ENCODE results near the gene FREY1.

GRCh38 chr11:45909594-45910475, 2.8 kb upstream of the FREY1 start:
- TF ChIP-seq, protein P1, sequence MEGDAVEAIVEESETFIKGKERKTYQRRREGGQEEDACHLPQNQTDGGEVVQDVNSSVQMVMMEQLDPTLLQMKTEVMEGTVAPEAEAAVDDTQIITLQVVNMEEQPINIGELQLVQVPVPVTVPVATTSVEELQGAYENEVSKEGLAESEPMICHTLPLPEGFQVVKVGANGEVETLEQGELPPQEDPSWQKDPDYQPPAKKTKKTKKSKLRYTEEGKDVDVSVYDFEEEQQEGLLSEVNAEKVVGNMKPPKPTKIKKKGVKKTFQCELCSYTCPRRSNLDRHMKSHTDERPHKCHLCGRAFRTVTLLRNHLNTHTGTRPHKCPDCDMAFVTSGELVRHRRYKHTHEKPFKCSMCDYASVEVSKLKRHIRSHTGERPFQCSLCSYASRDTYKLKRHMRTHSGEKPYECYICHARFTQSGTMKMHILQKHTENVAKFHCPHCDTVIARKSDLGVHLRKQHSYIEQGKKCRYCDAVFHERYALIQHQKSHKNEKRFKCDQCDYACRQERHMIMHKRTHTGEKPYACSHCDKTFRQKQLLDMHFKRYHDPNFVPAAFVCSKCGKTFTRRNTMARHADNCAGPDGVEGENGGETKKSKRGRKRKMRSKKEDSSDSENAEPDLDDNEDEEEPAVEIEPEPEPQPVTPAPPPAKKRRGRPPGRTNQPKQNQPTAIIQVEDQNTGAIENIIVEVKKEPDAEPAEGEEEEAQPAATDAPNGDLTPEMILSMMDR (IDR thresholded peaks at IDR 0.05; ENCODE audit: low read depth, low read length, poor library complexity, severe bottlenecking), result no peak
- TF ChIP-seq EZH2phosphoT487 (IDR thresholded peaks at IDR 0.05; ENCODE audit: borderline replicate concordance, low read length), result no peak

Measured in DOHH2 (cell line).